Measurements from ENCODE around the gene SORL1.

DNA sequence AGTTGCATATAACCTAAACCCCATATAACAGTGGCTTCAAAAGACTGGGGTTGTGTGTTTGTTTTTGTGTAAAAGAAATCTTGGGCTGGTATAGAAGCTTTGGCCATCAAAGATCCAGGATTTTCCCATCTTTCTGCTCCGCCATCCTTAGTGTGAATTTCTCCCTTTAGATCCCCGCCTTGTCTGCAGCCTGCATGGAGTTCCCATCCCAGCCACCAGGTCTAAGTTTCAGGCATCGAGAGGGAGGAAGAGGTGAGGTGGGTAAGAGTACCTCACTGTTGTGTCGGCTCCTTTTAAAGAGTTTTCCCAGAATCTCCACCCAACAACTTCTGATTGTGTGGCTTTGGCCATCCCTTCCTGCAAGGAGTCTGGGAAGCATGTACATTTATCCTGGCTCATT lies 196.2 kb downstream of the SORL1 start:
- TF ChIP-seq, protein P1, sequence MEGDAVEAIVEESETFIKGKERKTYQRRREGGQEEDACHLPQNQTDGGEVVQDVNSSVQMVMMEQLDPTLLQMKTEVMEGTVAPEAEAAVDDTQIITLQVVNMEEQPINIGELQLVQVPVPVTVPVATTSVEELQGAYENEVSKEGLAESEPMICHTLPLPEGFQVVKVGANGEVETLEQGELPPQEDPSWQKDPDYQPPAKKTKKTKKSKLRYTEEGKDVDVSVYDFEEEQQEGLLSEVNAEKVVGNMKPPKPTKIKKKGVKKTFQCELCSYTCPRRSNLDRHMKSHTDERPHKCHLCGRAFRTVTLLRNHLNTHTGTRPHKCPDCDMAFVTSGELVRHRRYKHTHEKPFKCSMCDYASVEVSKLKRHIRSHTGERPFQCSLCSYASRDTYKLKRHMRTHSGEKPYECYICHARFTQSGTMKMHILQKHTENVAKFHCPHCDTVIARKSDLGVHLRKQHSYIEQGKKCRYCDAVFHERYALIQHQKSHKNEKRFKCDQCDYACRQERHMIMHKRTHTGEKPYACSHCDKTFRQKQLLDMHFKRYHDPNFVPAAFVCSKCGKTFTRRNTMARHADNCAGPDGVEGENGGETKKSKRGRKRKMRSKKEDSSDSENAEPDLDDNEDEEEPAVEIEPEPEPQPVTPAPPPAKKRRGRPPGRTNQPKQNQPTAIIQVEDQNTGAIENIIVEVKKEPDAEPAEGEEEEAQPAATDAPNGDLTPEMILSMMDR (conservative IDR thresholded peaks at IDR 0.05; ENCODE audit: low read length), result no peak
- TF ChIP-seq EZH2phosphoT487 (IDR thresholded peaks at IDR 0.05; ENCODE audit: borderline replicate concordance), result no peak

Measured in Loucy (cell line).